H1 (cell line): Measurements from ENCODE around the gene MMP28. TPM values are rescaled to one million over a fixed set of nuclear protein-coding genes. Genes with fewer than 3 reads are reported as not detected.

ENCODE experiments used
- CTCF ChIA-PET: fragments of 300-600 bp; sonication (Branson Sonifier 250); formaldehyde crosslinking; loops from one replicate; lab custom pipeline; 2021; ENCODE audit not compliant: partially characterized antibody; lab: Charles Lee
- POLR2A ChIA-PET: fragments of 300-600 bp; sonication (Branson Sonifier 250); formaldehyde crosslinking; loops from one replicate; lab custom pipeline; 2021; ENCODE audit warnings: inconsistent platforms; ENCODE audit not compliant: partially characterized antibody; lab: Charles Lee
- DNase-seq, 2 experiments: peaks; one replicate each; pipeline versions ENCODE4 v3.0.0 to v3.0.0-alpha.2; 2010 to 2022; ENCODE audit warnings: low spot score in 2 of 2, low read depth in 1 of 2, mixed read lengths in 1 of 2
- FAIRE-seq: peaks from 2 replicates; lab custom pipeline; 2011; peaks lifted over from hg19 to GRCh38; lab: Jason Lieb, UNC
- H2AFZ ChIP-seq: 2 replicates; pipeline ENCODE4 v1.8.1; 2012; ENCODE audit warnings: low read length, inconsistent platforms
- H2AK5ac ChIP-seq: 2 replicates; pipeline ENCODE4 v1.6.1; 2013; ENCODE audit warnings: low read depth, low read length
- H2BK120ac ChIP-seq: replicated peaks from 2 replicates; pipeline ENCODE3; 2013; ENCODE audit warnings: low read depth, low read length, inconsistent platforms
- H2BK12ac ChIP-seq: 2 replicates; pipeline ENCODE4 v1.6.1; 2013; ENCODE audit warnings: low read depth, low read length
- H2BK15ac ChIP-seq: 2 replicates; pipeline ENCODE4 v1.6.1; 2013; ENCODE audit warnings: low read length
- H2BK20ac ChIP-seq: 2 replicates; pipeline ENCODE4 v1.6.1; 2013; ENCODE audit warnings: low read length
- H2BK5ac ChIP-seq: 2 replicates; pipeline ENCODE4 v1.6.1; 2013; ENCODE audit warnings: low read depth, low read length
- H3K14ac ChIP-seq: 2 replicates; pipeline ENCODE4 v1.6.1; 2013; ENCODE audit warnings: inconsistent platforms; ENCODE audit not compliant: insufficient read length
- H3K18ac ChIP-seq: 2 replicates; pipeline ENCODE4 v1.6.1; 2013; ENCODE audit warnings: low read length; ENCODE audit errors: extremely low read depth
- H3K23ac ChIP-seq: 2 replicates; pipeline ENCODE4 v1.6.1; 2013; ENCODE audit warnings: inconsistent platforms; ENCODE audit not compliant: insufficient read length
- H3K23me2 ChIP-seq: 2 replicates; pipeline ENCODE4 v1.6.1; 2013; ENCODE audit warnings: low read depth, low read length
- H3K27ac ChIP-seq: 2 replicates; pipeline ENCODE4 v1.6.1; 2011; ENCODE audit warnings: low read depth, low read length, inconsistent platforms
- H3K27me3 ChIP-seq, 4 experiments: replicated peaks in 1 of 4; 1 replicate in 1 of 4; 2 replicates in 3 of 4; pipeline versions ENCODE4 v1.6.1 to v1.8.1; 2011 to 2013; ENCODE audit warnings: low read length in 3 of 4, mild to moderate bottlenecking in 3 of 4, inconsistent platforms in 2 of 4, mixed read lengths in 2 of 4, moderate library complexity in 1 of 4; ENCODE audit not compliant: control insufficient read depth in 3 of 4, insufficient read depth in 3 of 4; ENCODE audit errors: extremely low read depth in 1 of 4
- H3K36me3 ChIP-seq, 4 experiments: 2 replicates each; pipeline versions ENCODE4 v1.6.1 to v1.8.1; 2011 to 2013; ENCODE audit warnings: mild to moderate bottlenecking in 4 of 4, low read length in 3 of 4, moderate library complexity in 2 of 4, control low read depth in 1 of 4, inconsistent platforms in 1 of 4; ENCODE audit not compliant: insufficient read depth in 4 of 4, control insufficient read depth in 2 of 4
- H3K4ac ChIP-seq: replicated peaks from 2 replicates; pipeline ENCODE3; 2013; ENCODE audit warnings: low read length, low read depth, mixed read lengths, inconsistent platforms; ENCODE audit not compliant: insufficient read length
- H3K4me1 ChIP-seq, 4 experiments: replicated peaks in 1 of 4; 1 replicate in 1 of 4; 2 replicates in 3 of 4; pipeline versions ENCODE4 v1.6.1 to v1.8.1; 2011 to 2013; ENCODE audit warnings: low read length in 3 of 4, inconsistent platforms in 2 of 4, mixed read lengths in 1 of 4; ENCODE audit not compliant: insufficient read depth in 4 of 4, control insufficient read depth in 3 of 4
- H3K4me2 ChIP-seq, 2 experiments: 2 replicates each; pipeline versions ENCODE4 v1.6.1 to v1.8.1; 2011 to 2013; ENCODE audit warnings: low read depth in 2 of 2, low read length in 2 of 2, control low read depth in 1 of 2, inconsistent platforms in 1 of 2, mild to moderate bottlenecking in 1 of 2; ENCODE audit not compliant: insufficient read depth in 1 of 2
- H3K4me3 ChIP-seq, 4 experiments: fragments of 200-600, 300-600 bp in 1 of 4; sonication (generic), shearing (Covaris generic), sonication (Bioruptor Twin) in 1 of 4; 2 replicates each; pipeline versions ENCODE4 v1.5.1 to v1.8.1; 2011 to 2016; ENCODE audit warnings: low read length in 4 of 4, low read depth in 3 of 4, control low read depth in 2 of 4, inconsistent platforms in 2 of 4, mild to moderate bottlenecking in 2 of 4, mixed read lengths in 1 of 4, moderate library complexity in 1 of 4; ENCODE audit not compliant: insufficient read depth in 2 of 4; ENCODE audit errors: extremely low read depth in 1 of 4
- H3K56ac ChIP-seq: replicated peaks from 2 replicates; pipeline ENCODE3; 2013; ENCODE audit warnings: low read depth, mild to moderate bottlenecking, mixed read lengths, low read length, inconsistent platforms; ENCODE audit not compliant: insufficient read length
- H3K79me1 ChIP-seq: 2 replicates; pipeline ENCODE4 v1.6.1; 2013; ENCODE audit warnings: low read depth, low read length, control low read depth
- H3K79me2 ChIP-seq, 2 experiments: 2 replicates each; pipeline versions ENCODE4 v1.6.1 to v1.8.1; 2012 to 2013; ENCODE audit warnings: low read length in 2 of 2, mild to moderate bottlenecking in 2 of 2, inconsistent platforms in 1 of 2; ENCODE audit not compliant: insufficient read depth in 2 of 2, control insufficient read depth in 1 of 2
- H3K9ac ChIP-seq, 4 experiments: replicated peaks in 1 of 4; 1 replicate in 1 of 4; 2 replicates in 3 of 4; pipeline versions ENCODE4 v1.6.1 to v1.8.1; 2011 to 2013; ENCODE audit warnings: low read depth in 3 of 4, low read length in 3 of 4, control low read depth in 2 of 4, mild to moderate bottlenecking in 2 of 4, moderate library complexity in 2 of 4, inconsistent platforms in 1 of 4; ENCODE audit errors: extremely low read depth in 1 of 4
- H3K9me3 ChIP-seq, 2 experiments: 2 replicates each; pipeline versions ENCODE4 v1.6.1 to v1.8.1; 2012 to 2013; ENCODE audit warnings: mild to moderate bottlenecking in 2 of 2, moderate library complexity in 2 of 2, control low read depth in 1 of 2, inconsistent platforms in 1 of 2, low read depth in 1 of 2, low read length in 1 of 2, mixed read lengths in 1 of 2; ENCODE audit not compliant: insufficient read depth in 2 of 2
- H4K20me1 ChIP-seq, 2 experiments: replicated peaks in 1 of 2; 2 replicates each; pipeline versions ENCODE3 to v1.8.1; 2011 to 2013; ENCODE audit warnings: inconsistent platforms in 2 of 2, low read length in 2 of 2, mild to moderate bottlenecking in 1 of 2; ENCODE audit not compliant: insufficient read depth in 2 of 2, control insufficient read depth in 1 of 2
- H4K5ac ChIP-seq: 2 replicates; pipeline ENCODE4 v1.6.1; 2013; ENCODE audit warnings: low read length, low read depth, mixed read lengths, inconsistent platforms; ENCODE audit not compliant: insufficient read length
- H4K8ac ChIP-seq: 2 replicates; pipeline ENCODE4 v1.8.0; 2013; ENCODE audit warnings: mild to moderate bottlenecking, moderate library complexity, low read length, inconsistent platforms; ENCODE audit not compliant: insufficient read depth; ENCODE audit errors: extremely low read depth
- H4K91ac ChIP-seq: replicated peaks from 2 replicates; pipeline ENCODE3; 2013; ENCODE audit warnings: low read length, mixed read lengths, inconsistent platforms; ENCODE audit not compliant: insufficient read length
- BACH1 ChIP-seq: IDR thresholded peaks from 2 replicates; pipeline ENCODE4 v1.6.1; 2012; ENCODE audit warnings: low read length, improper control_type of control experiment
- BRCA1 ChIP-seq: IDR thresholded peaks from 2 replicates; pipeline ENCODE4 v1.6.1; 2012; ENCODE audit warnings: low read depth, low read length, improper control_type of control experiment
- CEBPB ChIP-seq: IDR thresholded peaks from 2 replicates; pipeline ENCODE4 v1.6.1; 2012; ENCODE audit warnings: low read depth, low read length
- GTF2F1 ChIP-seq: IDR thresholded peaks from 2 replicates; pipeline ENCODE4 v1.6.1; 2012; ENCODE audit warnings: low read depth, low read length, improper control_type of control experiment, borderline replicate concordance
- MAFK ChIP-seq: IDR thresholded peaks from 2 replicates; pipeline ENCODE4 v1.6.1; 2012; ENCODE audit warnings: low read depth, mild to moderate bottlenecking, improper control_type of control experiment, low read length
- SAP30 ChIP-seq: fragments of 300-600 bp; sonication (generic); IDR thresholded peaks from 2 replicates; pipeline ENCODE4 v1.7.1; 2012; ENCODE audit warnings: low read length, moderate library complexity, mild to moderate bottlenecking, inconsistent platforms; ENCODE audit not compliant: insufficient read depth, insufficient replicate concordance
- SIN3A ChIP-seq, 2 experiments: IDR thresholded peaks in 1 of 2; conservative IDR thresholded peaks in 1 of 2; 2 replicates each; pipeline ENCODE4 v1.6.1; 2011 to 2012; ENCODE audit warnings: low read length in 2 of 2, improper control_type of control experiment in 1 of 2, low read depth in 1 of 2, mild to moderate bottlenecking in 1 of 2
- SP2 ChIP-seq: IDR thresholded peaks from 2 replicates; pipeline ENCODE4 v1.6.1; 2012; ENCODE audit warnings: mild to moderate bottlenecking, low read length, inconsistent platforms
- ZNF274 ChIP-seq: IDR thresholded peaks from 2 replicates; pipeline ENCODE4 v1.7.0; 2012; ENCODE audit warnings: low read length, borderline replicate concordance; ENCODE audit errors: extremely low read depth
- WGBS, 2 experiments: shearing (Covaris generic) in 1 of 2; methylation state at CpG; one replicate each; pipeline versions ENCODE4 v1.1.6 to v1.1.7; 2013 to 2015; ENCODE audit warnings: low lambda C conversion rate in 2 of 2, mixed read lengths in 2 of 2, inconsistent platforms in 1 of 2, low coverage in 1 of 2, missing lambda C conversion rate in 1 of 2; ENCODE audit not compliant: insufficient replicate concordance in 2 of 2, insufficient coverage in 1 of 2, insufficient read length in 1 of 2; ENCODE audit errors: extremely low coverage in 1 of 2, missing lambda C conversion rate in 1 of 2; 5-methylcytosine and 5-hydroxymethylcytosine counted together
- polyA plus RNA-seq, 7 experiments: library from polyadenylated mRNA; depleted of rRNA in 3 of 7; stranded (reverse) in 5 of 7; unstranded in 2 of 7; fragments of >200 nt in 5 of 7; fragments of 200-250 nt in 2 of 7; gene quantifications; 1 replicate in 5 of 7; 2 replicates in 1 of 7; 4 replicates in 1 of 7; pipeline versions ENCODE4 v1.2.1 to v1.2.3, GENCODE V29; 2011 to 2013; ENCODE audit warnings: missing spikeins in 2 of 7, mixed read lengths in 2 of 7
- total RNA-seq: library from RNA; stranded (reverse); fragmentation: NEBNext Ultra II Directional; extraction: Animal tissue kit (Norgen Biotek cat#: 25700); gene quantifications from 2 replicates; pipeline ENCODE4 v1.2.1, GENCODE V29; 2021
- TF ChIP-seq, protein P1 (sequence below): IDR thresholded peaks from 2 replicates; pipeline ENCODE4 v1.6.1; 2011; ENCODE audit warnings: low read length, improper control_type of control experiment

The MMP28 gene
- total and polyA plus RNA-seq, 2 of the 8 experiments (the other 6 are each of a cell fraction or from before 2014, with no cell fraction given): not detected

DNA sequence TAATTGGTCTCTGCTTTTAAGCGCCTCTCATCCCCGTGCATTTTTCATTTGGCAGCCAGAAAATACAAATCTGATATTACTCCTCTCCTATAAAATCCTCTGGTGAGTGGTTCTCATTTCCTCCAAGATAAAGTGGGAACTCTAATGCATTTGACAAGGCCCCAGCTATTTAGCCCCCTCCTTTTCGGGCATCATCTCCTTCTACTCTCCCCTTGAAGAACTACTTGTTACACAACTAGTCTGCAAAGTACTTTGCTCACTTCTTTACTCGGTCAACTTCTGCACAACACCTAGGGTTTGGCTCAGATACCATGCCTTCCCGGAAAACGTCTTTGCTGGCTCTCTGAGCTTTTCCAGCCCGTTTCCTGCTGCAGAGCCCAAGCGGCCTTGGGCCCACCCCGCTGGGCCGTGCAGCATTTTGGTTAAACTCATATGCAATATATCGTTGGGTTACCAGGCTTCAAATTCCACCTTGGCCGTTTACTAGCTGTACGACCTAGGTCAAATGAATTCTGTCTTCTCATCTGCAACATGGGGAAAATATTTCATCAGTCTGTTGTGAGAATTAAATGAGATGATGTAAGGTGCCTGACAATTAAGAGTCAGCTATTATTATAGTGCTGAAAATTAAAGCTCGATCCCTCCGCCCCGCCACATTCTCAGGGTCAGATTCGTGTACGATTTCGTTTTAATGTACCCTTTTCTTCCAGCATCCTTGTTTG is 13.0 kb upstream of the MMP28 start:
- peak overlapping the region; percentile 76; the same call in 1 of the 2 replicates for H4K8ac ChIP-seq

More for the DNA sequence above, 13.0 kb upstream of the MMP28 start:
- peak overlapping the region; percentile 6 for H3K4ac ChIP-seq
- H3K27me3 ChIP-seq: no peaks in the 10 kb centered on the region
- POLR2A ChIA-PET: interaction anchor here (0.6 to 5.8 kb wide), 38 partner anchors 8 to 1937 kb away, joined by 3 to 62 read pairs (median 5); partner anchors contain the start of genes C17orf50, GAS2L2, MMP28 and RASL10B
- H3K27ac ChIP-seq: no peak overlapping the region
- H2BK5ac ChIP-seq: peak overlapping the region; percentile 82
- 36% methylated on average over 19 of the region's 19 CpGs; no CpG with 5 or more reads in 1 of the 2 experiments for WGBS, 2 experiments
- H3K18ac ChIP-seq: peak overlapping the region; percentile 63; the same call in 1 of the 2 replicates
- no peak overlapping the region for H3K56ac ChIP-seq
- no peaks in the 10 kb centered on the region for H3K9me3 ChIP-seq
- H3K9ac ChIP-seq: peak overlapping the region; percentile 81 to 97 (median 94)
- H2BK20ac ChIP-seq: no peak overlapping the region
- peak overlapping the region; percentile 54; the same call in 1 of the 2 replicates for H2AK5ac ChIP-seq
- H3K23ac ChIP-seq: no peak overlapping the region
- H4K5ac ChIP-seq: peak overlapping the region; percentile 52
- H3K14ac ChIP-seq: no peak overlapping the region
- H3K36me3 ChIP-seq: peaks cover 0 to 4% (median 0%) of the 10 kb centered on the region in 4 experiments; a peak in 1 of 8 replicates
- no peak for DNase-seq
- peak overlapping the region; percentile 54; the same call in 1 of the 2 replicates for H2BK12ac ChIP-seq
- TF ChIP-seq BRCA1: no peak
- peak; percentile 50; the same call in 1 of the 2 replicates for TF ChIP-seq CEBPB
- TF ChIP-seq BACH1: 0 out of 2 replicates have a peak, but pooled peaks have one; percentile 10
- TF ChIP-seq SP2: no peak
- TF ChIP-seq ZNF274: no peak
- TF ChIP-seq MAFK: 0 out of 2 replicates have a peak, but pooled peaks have one; percentile 5
- TF ChIP-seq, protein P1, sequence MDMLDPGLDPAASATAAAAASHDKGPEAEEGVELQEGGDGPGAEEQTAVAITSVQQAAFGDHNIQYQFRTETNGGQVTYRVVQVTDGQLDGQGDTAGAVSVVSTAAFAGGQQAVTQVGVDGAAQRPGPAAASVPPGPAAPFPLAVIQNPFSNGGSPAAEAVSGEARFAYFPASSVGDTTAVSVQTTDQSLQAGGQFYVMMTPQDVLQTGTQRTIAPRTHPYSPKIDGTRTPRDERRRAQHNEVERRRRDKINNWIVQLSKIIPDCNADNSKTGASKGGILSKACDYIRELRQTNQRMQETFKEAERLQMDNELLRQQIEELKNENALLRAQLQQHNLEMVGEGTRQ: no peak
- TF ChIP-seq SAP30: no peak
- no peak for TF ChIP-seq GTF2F1
- 0 out of 4 replicates have a peak, but pooled peaks of 1 of the 2 experiments have one; percentile 2 for TF ChIP-seq SIN3A (conservative IDR thresholded peaks at IDR 0.05 in 1 of 2, IDR thresholded peaks at IDR 0.05 in 1 of 2; ENCODE audit: low read depth in 1 of 2, low read length in 2 of 2)
- H3K79me2 ChIP-seq: peaks cover 22 to 41% of the 10 kb centered on the region in 2 experiments
- peaks cover 10 to 14% of the 10 kb centered on the region in 2 experiments for H4K20me1 ChIP-seq
- no peak overlapping the region for H2BK15ac ChIP-seq
- peak overlapping the region; percentile 47; the same call in 1 of the 2 replicates for H2AFZ ChIP-seq
- H3K4me3 ChIP-seq: peak overlapping the region; percentile 91 to 98 (median 94)
- H3K4me1 ChIP-seq: peaks cover 0 to 10% (median 0%) of the 10 kb centered on the region in 4 experiments; a peak in 3 of 7 replicates
- no peak for FAIRE-seq
- no peaks in the 10 kb centered on the region for H3K79me1 ChIP-seq
- peaks cover 13% of the 10 kb centered on the region for H3K23me2 ChIP-seq
- CTCF ChIA-PET: interaction anchor here (0.6 to 6.6 kb wide), 25 partner anchors 8 to 1389 kb away, joined by 3 to 107 read pairs (median 3); partner anchors contain the start of gene MMP28
- no peak overlapping the region for H4K91ac ChIP-seq
- peak overlapping the region; percentile 67 to 69 for H3K4me2 ChIP-seq
- H2BK120ac ChIP-seq: no peak overlapping the region
